HepG2 (cell line): ENCODE data around the gene NSG2. TPM values are rescaled to one million over a fixed set of nuclear protein-coding genes. Genes with fewer than 3 reads are reported as not detected.

Experiments
- ATAC-seq: fragments of 200-7000 bp; cut with Tn5 transposase; 3 replicates; pipeline ENCODE4 v1.9.1; 2020; ENCODE audit warnings: mild to moderate bottlenecking, moderate library complexity
- BruUV-seq: library from RNA; stranded (reverse); fragments of 400-500 nt; replicated peaks from 2 replicates; lab custom pipeline; 2021; lab: Mats Ljungman, UMichigan
- CTCF ChIA-PET: fragments of 300-600 bp; formaldehyde crosslinking; extraction: SDS; loops from one replicate; lab custom pipeline; 2021; ENCODE audit warnings: low total read pairs, inconsistent platforms, low intra/inter-chr PET ratio; lab: Yijun Ruan, JAX
- POLR2A ChIA-PET: fragments of 350-600 bp; sonication (Branson Sonifier 250); formaldehyde crosslinking; loops from one replicate; lab custom pipeline; 2020; ENCODE audit warnings: antibody characterized with exemption, inconsistent platforms; lab: Yijun Ruan, JAX
- DNase-seq: peaks from one replicate; pipeline ENCODE4 v3.0.0-alpha.2; 2015; ENCODE audit warnings: low spot score
- FAIRE-seq: peaks from 3 replicates; lab custom pipeline; 2011; peaks lifted over from hg19 to GRCh38; lab: Jason Lieb, UNC
- H2AFZ ChIP-seq: one replicate; pipeline ENCODE4 v1.6.1; 2011; ENCODE audit warnings: low read length, inconsistent platforms
- H3K27ac ChIP-seq: fragments of 300-600 bp; 3 replicates; pipeline ENCODE4 v1.8.0; 2011; ENCODE audit warnings: mixed run types, mild to moderate bottlenecking, mixed read lengths, low read length, inconsistent platforms; ENCODE audit not compliant: insufficient read depth; ENCODE audit errors: extremely low read length
- H3K27me3 ChIP-seq, 2 experiments: fragments of 200-600 bp in 1 of 2; 2 replicates in 1 of 2; 3 replicates in 1 of 2; pipeline versions ENCODE4 v1.6.0 to v1.8.0; 2011; ENCODE audit warnings: low read length in 2 of 2, mild to moderate bottlenecking in 2 of 2, moderate library complexity in 2 of 2, inconsistent platforms in 1 of 2; ENCODE audit not compliant: insufficient read depth in 2 of 2, control insufficient read depth in 1 of 2
- H3K36me3 ChIP-seq, 2 experiments: fragments of 200-600 bp in 1 of 2; replicated peaks in 1 of 2; 2 replicates in 1 of 2; 3 replicates in 1 of 2; pipeline versions ENCODE4 v1.5.1 to v1.8.0; 2011; ENCODE audit warnings: low read length in 2 of 2, inconsistent platforms in 1 of 2; ENCODE audit not compliant: insufficient read depth in 2 of 2, control insufficient read depth in 1 of 2
- H3K4me1 ChIP-seq: 2 replicates; pipeline ENCODE4 v1.5.1; 2012; ENCODE audit warnings: low read length, inconsistent platforms; ENCODE audit not compliant: insufficient read depth
- H3K4me2 ChIP-seq: 2 replicates; pipeline ENCODE4 v1.6.0; 2011; ENCODE audit warnings: low read depth, low read length, inconsistent platforms
- H3K4me3 ChIP-seq, 3 experiments: fragments of 200-600 bp in 1 of 3; sonication (generic), shearing (Covaris generic) in 1 of 3; replicated peaks in 1 of 3; 2 replicates each; pipeline ENCODE4 v1.5.1; 2011 to 2016; ENCODE audit warnings: low read length in 3 of 3, inconsistent platforms in 2 of 3, low read depth in 2 of 3, mild to moderate bottlenecking in 2 of 3, control low read depth in 1 of 3, mixed read lengths in 1 of 3; ENCODE audit not compliant: insufficient read depth in 1 of 3
- H3K79me2 ChIP-seq: one replicate; pipeline ENCODE4 v1.6.1; 2011; ENCODE audit warnings: low read length, inconsistent platforms; ENCODE audit not compliant: insufficient read depth
- H3K9ac ChIP-seq: 2 replicates; pipeline ENCODE4 v1.6.0; 2011; ENCODE audit warnings: mild to moderate bottlenecking, low read depth, low read length, inconsistent platforms; ENCODE audit not compliant: insufficient read depth
- H3K9me3 ChIP-seq: 2 replicates; pipeline ENCODE4 v1.5.1; 2012; ENCODE audit warnings: mild to moderate bottlenecking, low read length
- H4K20me1 ChIP-seq: 2 replicates; pipeline ENCODE4 v1.6.0; 2011; ENCODE audit warnings: inconsistent platforms, mild to moderate bottlenecking, low read length, moderate library complexity; ENCODE audit not compliant: insufficient read depth
- CREM ChIP-seq, 2 experiments: sonication (generic) in 1 of 2; formaldehyde crosslinking in 1 of 2; IDR thresholded peaks; 2 replicates each; pipeline versions ENCODE4 v1.4.0 to v1.6.1; 2016 to 2020; ENCODE audit warnings: antibody characterized with exemption in 1 of 2, mild to moderate bottlenecking in 1 of 2, missing genetic modification reagents in 1 of 2
- KDM4B ChIP-seq: sonication (generic); formaldehyde crosslinking; IDR thresholded peaks from 2 replicates; pipeline ENCODE4 v1.4.0; 2020; ENCODE audit warnings: missing genetic modification reagents
- PITX1 ChIP-seq: sonication (generic); formaldehyde crosslinking; IDR thresholded peaks from 2 replicates; pipeline ENCODE4 v1.5.1; 2020; ENCODE audit warnings: mild to moderate bottlenecking, missing genetic modification reagents
- PPARG ChIP-seq: conservative IDR thresholded peaks from 2 replicates; pipeline ENCODE4 v1.6.1; 2016; ENCODE audit warnings: missing biosample characterization, missing genetic modification reagents
- RAD21 ChIP-seq: fragments of 450-650 bp; formaldehyde crosslinking; IDR thresholded peaks from 2 replicates; pipeline ENCODE4 v1.5.0; 2020; ENCODE audit warnings: mild to moderate bottlenecking
- RBM22 ChIP-seq: fragments of 200-400 bp; formaldehyde crosslinking; optimal IDR thresholded peaks from 2 replicates; pipeline ENCODE3; 2017; ENCODE audit warnings: mild to moderate bottlenecking, low read length, moderate library complexity
- REXO4 ChIP-seq: sonication (generic); formaldehyde crosslinking; IDR thresholded peaks from 2 replicates; pipeline ENCODE4 v1.8.0; 2022; ENCODE audit warnings: missing genetic modification reagents, mild to moderate bottlenecking, borderline replicate concordance
- U2AF1 ChIP-seq: fragments of 200-400 bp; formaldehyde crosslinking; optimal IDR thresholded peaks from 2 replicates; pipeline ENCODE3; 2017; ENCODE audit warnings: mild to moderate bottlenecking, low read depth, low read length
- ZNF256 ChIP-seq: sonication (generic); formaldehyde crosslinking; conservative IDR thresholded peaks from 2 replicates; pipeline ENCODE4 v1.4.0; 2020; ENCODE audit warnings: missing genetic modification reagents
- ZNF614 ChIP-seq: IDR thresholded peaks from 2 replicates; pipeline ENCODE4 v1.6.1; 2018; ENCODE audit warnings: missing biosample characterization, missing genetic modification reagents, inconsistent platforms, borderline replicate concordance
- ZNF616 ChIP-seq: sonication (generic); formaldehyde crosslinking; IDR thresholded peaks from 2 replicates; pipeline ENCODE4 v1.5.0; 2020; ENCODE audit warnings: low read depth, mild to moderate bottlenecking, missing genetic modification reagents
- WGBS: methylation state at CpG from one replicate; pipeline ENCODE4 v1.1.6; 2017; ENCODE audit warnings: low lambda C conversion rate; 5-methylcytosine and 5-hydroxymethylcytosine counted together
- in situ Hi-C: cut with HindIII; loops from 2 replicates; pipeline ENCODE4 v1.10.0; 2017; ENCODE audit warnings: low pct_unique_long_range_greater_than_20kb; ENCODE audit not compliant: extremely low pct_ligation_motif_present
- intact Hi-C: fragments of 100-400 bp; cut with micrococcal nuclease; formaldehyde crosslinking; loops from one replicate; pipeline ENCODE4 v1.10.0; 2022; ENCODE audit not compliant: unreplicated experiment
- polyA plus RNA-seq, 8 experiments: library from polyadenylated mRNA; depleted of rRNA in 3 of 8; stranded (reverse) in 7 of 8; unstranded in 1 of 8; fragments of >200 nt; fragmentation: Illumina TruSeq in 4 of 8; extraction: Trizol in 4 of 8; gene quantifications; 2 replicates each; pipeline versions ENCODE4 v1.2.1 to v1.2.3, GENCODE V29; 2011 to 2016; ENCODE audit warnings: low read depth in 4 of 8, missing spikeins in 1 of 8, mixed read lengths in 1 of 8; ENCODE audit not compliant: insufficient read depth in 1 of 8
- total RNA-seq, 5 experiments: library from RNA; depleted of rRNA; stranded (reverse); fragments of >200 nt; fragmentation: Illumina TruSeq; extraction: Trizol; gene quantifications; 2 replicates each; pipeline ENCODE4 v1.2.3, GENCODE V29; 2016; ENCODE audit warnings: low read depth in 1 of 5
- TF ChIP-seq, protein P1 (sequence below): IDR thresholded peaks from 2 replicates; pipeline ENCODE4 v1.6.1; 2016; ENCODE audit warnings: missing compliant biosample characterization, missing genetic modification reagents, borderline replicate concordance
- TF ChIP-seq, protein P2 (sequence below): IDR thresholded peaks from 2 replicates; pipeline ENCODE4 v1.6.1; 2018; ENCODE audit warnings: missing genetic modification reagents, mild to moderate bottlenecking, missing compliant biosample characterization
- TF ChIP-seq, protein P3 (sequence below), 2 experiments: sonication (generic) in 1 of 2; formaldehyde crosslinking in 1 of 2; IDR thresholded peaks; 2 replicates each; pipeline versions ENCODE4 v1.6.1 to v1.9.0; 2014 to 2022; ENCODE audit warnings: antibody characterized with exemption in 1 of 2, borderline replicate concordance in 1 of 2, inconsistent platforms in 1 of 2, low read depth in 1 of 2, missing genetic modification reagents in 1 of 2
- TF ChIP-seq, protein P4 (sequence below): sonication (generic); formaldehyde crosslinking; IDR thresholded peaks from 2 replicates; pipeline ENCODE4 v1.9.0; 2021; ENCODE audit warnings: missing genetic modification reagents, mild to moderate bottlenecking, borderline replicate concordance

The NSG2 gene
- total and polyA plus RNA-seq, 2 of the 13 experiments (the other 11 are each of a cell fraction or from before 2014, with no cell fraction given), result 0.21 TPM; not detected in 1

DNA sequence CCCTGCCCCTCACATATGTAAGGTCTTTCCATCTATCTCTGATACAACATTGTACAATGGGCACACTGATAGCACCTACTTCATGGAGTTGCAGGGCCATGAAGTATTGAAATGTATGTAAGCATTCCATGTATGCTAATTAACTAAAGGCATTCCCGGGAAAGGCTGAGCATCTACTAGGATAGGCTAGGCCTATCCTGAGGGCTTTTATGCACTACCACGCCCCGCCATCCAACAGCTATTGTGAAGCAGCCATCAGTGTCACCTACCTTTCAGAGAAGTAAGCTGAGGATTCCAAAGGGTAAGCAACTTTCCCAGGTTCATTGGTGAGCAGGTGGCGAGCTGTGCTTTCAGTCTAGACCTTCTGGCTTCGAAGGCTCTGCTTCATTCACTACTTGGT, 47.6 kb downstream of the NSG2 start:
- FAIRE-seq (no peak), DNase-seq (no peak), ATAC-seq (no peak)
- in situ Hi-C loops (no loop called here), intact Hi-C loops (no loop called here)
- no peaks in the 10 kb centered on the region for H3K4me1 ChIP-seq
- H3K36me3 ChIP-seq, result no peaks in the 10 kb centered on the region
- H3K27ac ChIP-seq, result no peak overlapping the region
- H3K9me3 ChIP-seq, result no peaks in the 10 kb centered on the region
- H3K4me2 ChIP-seq, result no peak overlapping the region
- ChIA-PET CTCF (no interaction called here), POLR2A (no interaction called here)
- BruUV-seq, result no TSS peak
- no peaks in the 10 kb centered on the region for H3K79me2 ChIP-seq
- no peaks in the 10 kb centered on the region; the same call in 1 of the 2 replicates for H4K20me1 ChIP-seq
- no peak overlapping the region for H2AFZ ChIP-seq
- no peak overlapping the region for H3K4me3 ChIP-seq
- H3K27me3 ChIP-seq, result peaks cover 1 to 11% of the 10 kb centered on the region in 2 experiments; a peak in 2 of 5 replicates
- WGBS, result 7% methylated on average over 5 of the region's 5 CpGs
- no peak overlapping the region for H3K9ac ChIP-seq
- no peak for TF ChIP-seq PITX1
- TF ChIP-seq, protein P1, sequence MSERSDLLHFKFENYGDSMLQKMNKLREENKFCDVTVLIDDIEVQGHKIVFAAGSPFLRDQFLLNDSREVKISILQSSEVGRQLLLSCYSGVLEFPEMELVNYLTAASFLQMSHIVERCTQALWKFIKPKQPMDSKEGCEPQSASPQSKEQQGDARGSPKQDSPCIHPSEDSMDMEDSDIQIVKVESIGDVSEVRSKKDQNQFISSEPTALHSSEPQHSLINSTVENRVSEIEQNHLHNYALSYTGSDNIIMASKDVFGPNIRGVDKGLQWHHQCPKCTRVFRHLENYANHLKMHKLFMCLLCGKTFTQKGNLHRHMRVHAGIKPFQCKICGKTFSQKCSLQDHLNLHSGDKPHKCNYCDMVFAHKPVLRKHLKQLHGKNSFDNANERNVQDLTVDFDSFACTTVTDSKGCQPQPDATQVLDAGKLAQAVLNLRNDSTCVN (CRISPR knock-in tag), result no peak
- TF ChIP-seq RAD21 (CRISPR knock-in tag), result no peak
- no peak for TF ChIP-seq RBM22
- TF ChIP-seq ZNF256 (CRISPR knock-in tag), result no peak
- no peak for TF ChIP-seq PPARG (CRISPR knock-in tag)
- TF ChIP-seq U2AF1, result no peak
- TF ChIP-seq, protein P2, sequence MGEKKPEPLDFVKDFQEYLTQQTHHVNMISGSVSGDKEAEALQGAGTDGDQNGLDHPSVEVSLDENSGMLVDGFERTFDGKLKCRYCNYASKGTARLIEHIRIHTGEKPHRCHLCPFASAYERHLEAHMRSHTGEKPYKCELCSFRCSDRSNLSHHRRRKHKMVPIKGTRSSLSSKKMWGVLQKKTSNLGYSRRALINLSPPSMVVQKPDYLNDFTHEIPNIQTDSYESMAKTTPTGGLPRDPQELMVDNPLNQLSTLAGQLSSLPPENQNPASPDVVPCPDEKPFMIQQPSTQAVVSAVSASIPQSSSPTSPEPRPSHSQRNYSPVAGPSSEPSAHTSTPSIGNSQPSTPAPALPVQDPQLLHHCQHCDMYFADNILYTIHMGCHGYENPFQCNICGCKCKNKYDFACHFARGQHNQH (CRISPR knock-in tag), result no peak
- no peak for TF ChIP-seq KDM4B (CRISPR knock-in tag)
- TF ChIP-seq, protein P3, sequence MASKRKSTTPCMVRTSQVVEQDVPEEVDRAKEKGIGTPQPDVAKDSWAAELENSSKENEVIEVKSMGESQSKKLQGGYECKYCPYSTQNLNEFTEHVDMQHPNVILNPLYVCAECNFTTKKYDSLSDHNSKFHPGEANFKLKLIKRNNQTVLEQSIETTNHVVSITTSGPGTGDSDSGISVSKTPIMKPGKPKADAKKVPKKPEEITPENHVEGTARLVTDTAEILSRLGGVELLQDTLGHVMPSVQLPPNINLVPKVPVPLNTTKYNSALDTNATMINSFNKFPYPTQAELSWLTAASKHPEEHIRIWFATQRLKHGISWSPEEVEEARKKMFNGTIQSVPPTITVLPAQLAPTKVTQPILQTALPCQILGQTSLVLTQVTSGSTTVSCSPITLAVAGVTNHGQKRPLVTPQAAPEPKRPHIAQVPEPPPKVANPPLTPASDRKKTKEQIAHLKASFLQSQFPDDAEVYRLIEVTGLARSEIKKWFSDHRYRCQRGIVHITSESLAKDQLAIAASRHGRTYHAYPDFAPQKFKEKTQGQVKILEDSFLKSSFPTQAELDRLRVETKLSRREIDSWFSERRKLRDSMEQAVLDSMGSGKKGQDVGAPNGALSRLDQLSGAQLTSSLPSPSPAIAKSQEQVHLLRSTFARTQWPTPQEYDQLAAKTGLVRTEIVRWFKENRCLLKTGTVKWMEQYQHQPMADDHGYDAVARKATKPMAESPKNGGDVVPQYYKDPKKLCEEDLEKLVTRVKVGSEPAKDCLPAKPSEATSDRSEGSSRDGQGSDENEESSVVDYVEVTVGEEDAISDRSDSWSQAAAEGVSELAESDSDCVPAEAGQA (IDR thresholded peaks at IDR 0.05; ENCODE audit: low read depth), result no peak
- TF ChIP-seq, protein P3 (CRISPR knock-in tag; IDR thresholded peaks at IDR 0.05; ENCODE audit: borderline replicate concordance), result no peak
- TF ChIP-seq CREM (IDR thresholded peaks at IDR 0.05), result no peak
- no peak for TF ChIP-seq CREM (CRISPR knock-in tag; IDR thresholded peaks at IDR 0.05)
- no peak for TF ChIP-seq ZNF614 (CRISPR knock-in tag)
- TF ChIP-seq, protein P4, sequence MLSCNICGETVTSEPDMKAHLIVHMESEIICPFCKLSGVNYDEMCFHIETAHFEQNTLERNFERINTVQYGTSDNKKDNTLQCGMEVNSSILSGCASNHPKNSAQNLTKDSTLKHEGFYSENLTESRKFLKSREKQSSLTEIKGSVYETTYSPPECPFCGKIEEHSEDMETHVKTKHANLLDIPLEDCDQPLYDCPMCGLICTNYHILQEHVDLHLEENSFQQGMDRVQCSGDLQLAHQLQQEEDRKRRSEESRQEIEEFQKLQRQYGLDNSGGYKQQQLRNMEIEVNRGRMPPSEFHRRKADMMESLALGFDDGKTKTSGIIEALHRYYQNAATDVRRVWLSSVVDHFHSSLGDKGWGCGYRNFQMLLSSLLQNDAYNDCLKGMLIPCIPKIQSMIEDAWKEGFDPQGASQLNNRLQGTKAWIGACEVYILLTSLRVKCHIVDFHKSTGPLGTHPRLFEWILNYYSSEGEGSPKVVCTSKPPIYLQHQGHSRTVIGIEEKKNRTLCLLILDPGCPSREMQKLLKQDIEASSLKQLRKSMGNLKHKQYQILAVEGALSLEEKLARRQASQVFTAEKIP (CRISPR knock-in tag), result no peak
- no peak for TF ChIP-seq REXO4
- no peak for TF ChIP-seq ZNF616
